Stimulated activated CD4-positive, alpha-beta T cell treated with anti-CD3 and anti-CD28 coated beads, Interleukin-12 subunit alpha, Interleukin-12 subunit beta, amount 100 ng/mL, for 4 hours (primary cell): ENCODE data around the gene ZNF560.

Experiments
- DNase-seq: peaks from one replicate; pipeline ENCODE4 v3.0.0-alpha.2; 2020

Gene ZNF560

GRCh38 chr19:9435279-9436268 is 62.8 kb downstream of the ZNF560 start, which contains the start of gene ZNF266:
ZNF266 (minus strand) TSS chr19:9435573; CDS start chr19:9420089, 15,484 bp downstream.
- DNase-seq, result peak; percentile 90

DNA sequence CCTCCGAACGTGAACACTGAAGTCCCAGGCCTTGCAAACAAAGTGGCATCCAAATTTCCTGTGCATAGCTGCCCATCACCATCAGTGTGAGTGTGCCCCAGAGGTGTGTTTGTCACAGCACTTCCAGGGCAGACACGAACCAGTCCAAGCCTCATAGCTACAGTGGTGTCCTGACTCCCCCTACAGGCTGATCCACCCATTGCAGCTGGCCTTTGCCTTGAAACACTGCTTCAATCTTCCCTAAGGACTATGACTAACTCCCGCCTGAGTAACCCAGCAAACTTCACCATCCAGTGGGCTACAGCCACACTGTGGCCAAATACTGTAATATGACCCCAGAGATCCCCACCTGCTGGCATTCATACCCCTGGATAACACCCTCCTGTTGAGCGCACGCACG is 66.9 kb downstream of the ZNF560 start:
- DNase-seq, result peak; percentile 31

- DNase-seq, result no peak
Measured at GRCh38 chr19:9430444-9430843, 68.0 kb downstream of the ZNF560 start.

- DNase-seq, result no peak
Measured at GRCh38 chr19:9427941-9428340, 70.5 kb downstream of the ZNF560 start.
